Activated CD8-positive, alpha-beta T cell treated with anti-CD3 and anti-CD28 coated beads, Interleukin-2, amount 10 ng/mL, durations not matched to agents 7 days and 5 days (primary cell): ENCODE measurements around the gene DERA. TPM values are rescaled to one million over a fixed set of nuclear protein-coding genes. Genes with fewer than 3 reads are reported as not detected.
A peak's percentile ranks its signal among the peaks of the same experiment; 100 is the strongest.
"Not testable (repeated sequence)": the region's sequence is repeated elsewhere in the genome, so short reads cannot be mapped to it uniquely, and the experiment has no call there.

Source experiments
- ATAC-seq: fragments of 150-1000 bp; cut with Tn5 transposase; one replicate; pipeline ENCODE4 v1.10.0; 2021; ENCODE audit warnings: moderate library complexity
- CTCF ChIA-PET: fragments of 350-600 bp; sonication (Branson Sonifier 250); formaldehyde crosslinking; loops from one replicate; lab custom pipeline; 2021; ENCODE audit warnings: antibody characterized with exemption; lab: Charles Lee
- POLR2A ChIA-PET: fragments of 350-600 bp; sonication (Branson Sonifier 250); formaldehyde crosslinking; loops from one replicate; lab custom pipeline; 2021; ENCODE audit warnings: antibody characterized with exemption; lab: Charles Lee
- DNase-seq: peaks from one replicate; pipeline ENCODE4 v3.0.0-alpha.2; 2020
- H3K27ac Mint-ChIP-seq: one replicate; pipeline ENCODE4 v1.8.0; 2021; ENCODE audit warnings: mild to moderate bottlenecking, mixed read lengths
- H3K27me3 Mint-ChIP-seq: one replicate; pipeline ENCODE4 v1.8.0; 2021; ENCODE audit warnings: low read depth, mixed read lengths
- H3K36me3 Mint-ChIP-seq: one replicate; pipeline ENCODE4 v1.8.0; 2021; ENCODE audit warnings: low read depth, mixed read lengths
- H3K4me1 Mint-ChIP-seq: one replicate; pipeline ENCODE4 v1.8.0; 2021; ENCODE audit warnings: low read depth, mixed read lengths
- H3K4me3 Mint-ChIP-seq: one replicate; pipeline ENCODE4 v1.8.0; 2021; ENCODE audit warnings: mild to moderate bottlenecking, mixed read lengths
- H3K9me3 Mint-ChIP-seq: one replicate; pipeline ENCODE4 v1.8.0; 2022; ENCODE audit warnings: mixed read lengths; ENCODE audit not compliant: insufficient read depth
- total RNA-seq, 2 experiments: library from RNA; stranded (reverse); gene quantifications; one replicate each; pipeline ENCODE4 v1.2.3, GENCODE V29; 2021

The DERA gene
- total RNA-seq, 2 experiments from 2014 or later, result 23.1 to 27.7 TPM

DNA sequence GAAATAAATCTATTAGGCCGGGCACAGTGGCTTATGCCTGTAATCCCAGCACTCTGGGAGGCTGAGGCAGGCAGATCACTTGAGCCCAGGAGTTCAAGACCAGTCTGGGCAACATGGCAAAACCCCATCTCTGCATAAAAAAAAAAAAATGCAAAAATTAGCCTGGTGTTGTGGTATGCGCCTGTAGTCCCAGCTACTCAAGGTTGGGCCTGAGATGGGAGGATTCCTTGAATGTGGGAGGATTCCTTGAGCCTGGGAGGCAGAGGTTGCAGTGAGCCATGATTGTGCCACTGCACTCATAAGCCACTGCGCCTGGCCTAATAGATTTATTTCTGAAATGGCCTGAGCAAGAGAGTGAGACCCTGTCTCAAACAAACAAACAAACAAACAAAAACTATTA is 55.9 kb downstream of the DERA start:
- peaks cover 13% of the 10 kb centered on the region for H3K36me3 Mint-ChIP-seq
- CTCF ChIA-PET, H3K27ac Mint-ChIP-seq, H3K9me3 Mint-ChIP-seq, H3K4me1 Mint-ChIP-seq, POLR2A ChIA-PET, ATAC-seq, H3K4me3 Mint-ChIP-seq, DNase-seq, H3K27me3 Mint-ChIP-seq: not testable (repeated sequence)

DNA sequence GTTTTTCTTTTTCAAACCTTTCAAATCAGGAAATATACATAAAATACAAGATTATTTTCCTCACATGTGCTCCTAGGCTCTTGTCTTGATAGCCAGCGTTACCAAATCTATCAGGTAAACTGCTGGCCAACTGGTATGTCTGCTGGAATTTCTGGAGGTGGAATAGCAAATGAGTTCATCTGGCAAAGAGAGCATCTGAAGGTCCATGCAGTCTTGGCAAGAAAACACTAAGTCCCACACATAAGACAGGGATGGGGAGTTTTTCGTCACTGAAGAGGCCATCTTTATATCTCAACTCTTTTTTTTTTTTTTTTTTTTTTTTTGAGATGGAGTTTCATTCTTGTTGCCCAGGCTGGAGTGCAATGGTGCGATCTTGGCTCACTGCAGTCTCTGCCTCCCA is 60.1 kb downstream of the DERA start:
- CTCF ChIA-PET, result no interaction called here
- Mint-ChIP-seq H3K27ac (no peak overlapping the region), H3K4me1 (no peaks in the 10 kb centered on the region), H3K4me3 (no peak overlapping the region), H3K9me3 (no peaks in the 10 kb centered on the region), H3K27me3 (no peaks in the 10 kb centered on the region), H3K36me3 (peaks cover 6% of the 10 kb centered on the region)
- POLR2A ChIA-PET, result no interaction called here
- no peak for DNase-seq
- ATAC-seq, result no peak

DNA sequence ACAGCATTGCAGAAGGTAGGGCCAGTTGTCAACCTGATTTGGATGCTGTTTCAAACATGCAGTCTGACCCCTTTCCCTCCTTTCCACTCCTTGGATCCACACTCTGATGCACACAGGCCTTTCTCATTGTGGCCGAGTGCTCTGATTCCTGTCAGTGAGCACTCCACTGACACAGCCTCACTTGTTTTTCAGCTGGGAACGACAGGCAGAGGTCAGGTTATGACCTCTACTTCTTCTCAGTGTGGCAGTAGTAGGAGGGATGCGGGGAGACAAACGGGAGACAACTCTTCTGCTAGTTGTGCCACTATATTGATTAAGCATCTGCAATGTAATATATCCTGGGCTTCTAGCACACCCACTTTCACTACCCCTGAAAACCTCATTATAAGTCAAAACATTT is 61.8 kb downstream of the DERA start:
- ChIA-PET CTCF (no interaction called here), POLR2A (no interaction called here)
- Mint-ChIP-seq H3K4me1 (no peaks in the 10 kb centered on the region), H3K9me3 (no peaks in the 10 kb centered on the region), H3K27ac (no peak overlapping the region), H3K27me3 (no peaks in the 10 kb centered on the region), H3K36me3 (peaks cover 10% of the 10 kb centered on the region), H3K4me3 (no peak overlapping the region)
- ATAC-seq (no peak), DNase-seq (no peak)

DNA sequence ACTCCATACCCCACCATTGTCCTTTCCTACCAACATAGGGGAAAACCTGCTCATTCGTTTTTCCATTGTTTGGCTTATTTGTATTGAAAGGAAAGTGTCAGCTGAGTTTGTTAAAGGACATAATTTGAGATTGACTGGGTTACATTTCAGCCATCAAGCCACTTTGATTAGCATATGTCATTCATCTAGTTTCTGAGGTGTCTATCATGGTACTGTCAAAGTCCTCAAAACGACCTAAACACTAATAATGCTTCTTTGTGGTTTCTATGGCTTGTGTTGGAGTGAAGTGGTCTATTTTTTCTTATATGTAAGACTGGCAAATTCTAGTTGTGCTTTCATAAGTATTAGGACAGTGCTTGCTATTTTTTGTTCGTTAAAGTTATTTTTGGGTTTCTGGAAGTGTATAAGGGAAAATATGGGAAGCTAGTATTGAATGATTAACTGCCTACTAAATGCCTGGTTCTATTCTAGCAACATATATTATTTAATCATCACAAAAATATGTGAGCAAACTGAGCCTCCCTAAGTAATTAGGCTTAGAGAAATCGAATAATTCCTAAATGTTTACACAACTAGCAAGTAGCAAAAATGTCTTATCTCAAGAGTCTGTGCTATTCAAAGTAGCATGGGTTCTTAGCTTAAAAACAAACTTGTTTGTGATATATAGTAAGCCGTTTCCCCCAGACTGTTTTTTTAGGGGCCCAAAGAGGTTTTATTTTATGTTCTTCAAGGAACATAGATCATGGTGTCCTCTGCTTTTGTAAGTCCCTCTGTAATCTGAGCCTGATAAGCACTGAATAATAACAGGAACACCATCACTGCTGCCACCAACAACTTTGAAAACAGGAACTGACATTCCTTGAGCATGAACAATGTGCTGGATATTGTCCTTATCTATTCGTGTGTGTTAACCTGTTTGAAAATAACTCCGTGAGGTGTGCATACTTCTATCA is 67.1 kb downstream of the DERA start:
- ATAC-seq (no peak), DNase-seq (no peak)
- Mint-ChIP-seq H3K4me3 (no peak overlapping the region), H3K27me3 (no peaks in the 10 kb centered on the region), H3K9me3 (no peaks in the 10 kb centered on the region), H3K27ac (no peak overlapping the region), H3K36me3 (peaks cover 3% of the 10 kb centered on the region), H3K4me1 (no peaks in the 10 kb centered on the region)
- CTCF ChIA-PET, result no interaction called here
- POLR2A ChIA-PET, result no interaction called here

DNA sequence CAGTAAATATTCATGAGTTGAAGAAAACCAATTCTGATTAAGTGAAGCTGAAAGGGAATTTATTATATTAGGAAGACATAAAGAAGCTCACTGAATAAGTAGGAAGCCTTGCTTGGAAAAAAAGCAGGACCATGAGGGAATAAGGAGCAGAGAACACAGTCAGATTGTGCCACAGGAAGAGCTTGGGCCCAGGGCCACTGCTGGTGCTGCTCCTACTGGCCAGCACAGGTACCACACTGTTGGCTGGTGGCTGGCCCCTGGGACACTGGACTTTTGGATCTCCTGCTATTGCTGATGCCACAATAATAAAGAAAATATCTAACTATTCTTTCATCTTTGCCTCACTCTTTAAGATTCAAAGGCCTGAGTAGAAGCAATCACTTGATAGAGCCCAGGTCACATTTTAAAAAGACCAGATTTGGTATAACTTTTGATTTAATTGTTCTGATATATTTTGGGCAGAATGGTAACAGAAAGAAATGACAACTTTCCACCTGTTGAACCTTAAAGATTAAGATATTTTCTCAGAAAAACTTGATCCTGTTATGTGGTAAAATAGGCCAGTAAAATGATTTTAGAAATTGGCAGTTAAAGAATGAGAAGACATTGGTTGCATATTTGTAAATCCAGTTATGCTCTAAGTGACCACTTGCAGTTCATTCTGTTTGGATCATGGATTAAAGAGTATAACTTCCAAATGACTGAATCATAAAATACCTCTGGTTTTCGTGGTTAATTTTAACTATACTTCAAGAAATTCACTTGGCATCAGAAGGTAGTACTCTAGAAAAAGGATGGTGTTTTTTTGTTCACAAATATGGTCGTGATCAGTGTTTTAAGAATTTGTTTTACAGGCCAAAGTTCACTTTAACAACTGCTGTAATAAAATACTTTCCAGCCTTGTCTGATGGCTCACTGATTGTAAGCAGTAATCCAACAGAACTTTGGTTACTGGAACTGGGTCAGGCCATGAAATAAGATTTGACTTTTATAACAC is 68.3 kb downstream of the DERA start:
- ATAC-seq (no peak), DNase-seq (no peak)
- H3K4me1 Mint-ChIP-seq, result no peaks in the 10 kb centered on the region
- H3K4me3 Mint-ChIP-seq, result no peak overlapping the region
- H3K27me3 Mint-ChIP-seq, result no peaks in the 10 kb centered on the region
- CTCF ChIA-PET, result no interaction called here
- POLR2A ChIA-PET, result no interaction called here
- no peak overlapping the region for H3K27ac Mint-ChIP-seq
- no peaks in the 10 kb centered on the region for H3K9me3 Mint-ChIP-seq
- H3K36me3 Mint-ChIP-seq, result peaks cover 7% of the 10 kb centered on the region

DNA sequence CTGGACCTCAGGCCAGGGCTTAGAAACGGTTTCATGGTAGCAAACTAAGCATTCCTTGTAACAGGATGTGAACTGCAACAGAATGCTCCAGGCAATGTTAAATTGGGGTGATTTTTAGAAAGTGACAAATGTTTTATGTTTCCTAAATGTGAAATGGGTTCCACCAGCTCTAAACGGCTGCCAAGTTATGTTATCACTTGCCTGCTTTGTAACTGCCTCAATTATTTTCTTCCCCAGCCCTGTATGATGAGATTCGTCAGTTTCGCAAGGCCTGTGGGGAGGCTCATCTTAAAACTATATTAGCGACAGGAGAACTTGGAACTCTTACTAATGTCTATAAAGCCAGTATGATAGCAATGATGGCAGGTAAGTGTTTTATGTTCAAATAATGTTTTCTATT is 70.9 kb downstream of the DERA start:
- H3K27me3 Mint-ChIP-seq, result no peaks in the 10 kb centered on the region

DNA sequence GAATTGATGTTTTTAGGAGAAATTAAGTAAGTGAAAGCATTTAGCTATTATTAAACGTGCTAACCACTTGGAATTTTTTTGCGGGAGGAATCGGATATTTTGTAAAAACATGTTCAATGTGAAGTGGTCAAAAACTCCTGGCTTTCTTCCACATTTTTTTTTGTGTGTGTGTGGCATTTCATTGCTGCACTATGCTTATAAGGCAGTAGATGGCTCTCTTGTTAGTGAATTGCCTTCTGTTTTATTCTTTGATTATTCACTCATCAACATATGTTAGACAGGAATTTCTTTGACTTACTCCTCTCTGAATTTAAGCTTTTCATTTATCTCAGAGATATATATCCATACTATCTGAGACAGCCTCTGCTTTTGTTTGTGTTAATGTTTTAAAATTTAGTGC is 71.3 kb downstream of the DERA start:
- H3K4me3 Mint-ChIP-seq, result no peak overlapping the region
- no peaks in the 10 kb centered on the region for H3K4me1 Mint-ChIP-seq
- no peaks in the 10 kb centered on the region for H3K9me3 Mint-ChIP-seq
- ChIA-PET POLR2A (no interaction called here), CTCF (no interaction called here)
- DNase-seq (no peak), ATAC-seq (no peak)
- peaks cover 11% of the 10 kb centered on the region for H3K36me3 Mint-ChIP-seq
- no peaks in the 10 kb centered on the region for H3K27me3 Mint-ChIP-seq
- H3K27ac Mint-ChIP-seq, result no peak overlapping the region

More for the DNA sequence above, 70.9 kb downstream of the DERA start:
- peaks cover 12% of the 10 kb centered on the region for H3K36me3 Mint-ChIP-seq
- no peak for DNase-seq
- no peak for ATAC-seq
- no peak overlapping the region for H3K27ac Mint-ChIP-seq
- ChIA-PET POLR2A (no interaction called here), CTCF (no interaction called here)
- no peak overlapping the region for H3K4me3 Mint-ChIP-seq
- H3K9me3 Mint-ChIP-seq, result no peaks in the 10 kb centered on the region
- H3K4me1 Mint-ChIP-seq, result no peaks in the 10 kb centered on the region

DNA sequence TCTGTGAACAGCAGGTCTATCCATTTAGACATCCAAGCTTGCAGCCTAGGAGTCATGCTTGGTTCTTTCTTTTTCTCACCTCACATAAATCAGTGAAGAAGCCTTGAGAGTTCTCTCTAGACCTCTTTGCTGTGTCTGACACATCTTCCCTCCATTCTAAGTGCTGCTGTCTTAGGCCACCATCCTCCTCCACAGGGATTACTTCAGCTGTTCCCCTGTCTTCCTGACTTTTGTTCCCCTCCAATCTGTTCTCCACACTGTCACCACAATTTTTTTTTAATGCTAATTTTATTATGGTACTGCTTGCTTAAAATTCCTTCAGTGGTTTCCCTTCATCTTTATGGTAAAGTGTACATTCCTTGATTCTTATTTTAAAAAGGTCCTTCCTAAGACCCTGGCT is 71.8 kb downstream of the DERA start:
- Mint-ChIP-seq H3K27me3 (no peaks in the 10 kb centered on the region), H3K9me3 (no peaks in the 10 kb centered on the region), H3K4me1 (no peaks in the 10 kb centered on the region), H3K36me3 (peaks cover 16% of the 10 kb centered on the region), H3K4me3 (no peak overlapping the region), H3K27ac (peak overlapping the region; percentile 27)
- no peak for DNase-seq
- ChIA-PET CTCF (no interaction called here), POLR2A (no interaction called here)
- ATAC-seq, result no peak

DNA sequence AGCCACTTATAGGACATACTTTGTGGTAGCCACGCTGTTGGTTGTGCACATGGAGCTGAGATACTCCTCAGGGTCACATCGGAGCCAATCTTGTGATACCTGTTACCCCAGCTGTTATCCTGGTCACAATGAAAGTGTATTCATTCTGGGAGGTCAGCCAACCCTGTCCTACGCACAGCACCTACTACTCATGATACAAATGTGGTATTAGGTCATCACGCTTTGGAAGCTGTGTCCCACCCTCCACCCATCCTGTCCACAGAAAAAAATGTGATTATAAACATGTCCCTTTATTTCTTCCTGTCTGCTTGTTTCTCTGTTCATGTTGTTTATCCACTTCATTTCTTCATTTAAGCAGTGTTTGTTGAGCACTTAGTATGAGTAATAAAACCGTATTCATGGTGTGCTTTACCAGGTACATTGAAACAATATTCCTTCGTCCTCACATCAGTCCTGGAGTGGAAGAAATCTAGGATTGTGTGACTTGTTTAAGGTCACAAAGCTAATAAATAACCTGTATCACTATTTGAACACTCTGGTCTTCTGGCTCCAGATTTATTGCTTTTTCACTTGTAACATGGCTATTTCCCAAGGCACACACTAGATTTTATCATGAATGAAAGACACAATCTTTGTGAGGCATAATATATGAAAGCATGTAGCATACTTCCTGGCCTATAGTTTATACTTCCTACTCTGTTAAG is 73.1 kb downstream of the DERA start:
- Mint-ChIP-seq H3K9me3 (no peaks in the 10 kb centered on the region), H3K36me3 (peaks cover 23% of the 10 kb centered on the region), H3K4me1 (no peaks in the 10 kb centered on the region), H3K27me3 (no peaks in the 10 kb centered on the region), H3K27ac (no peak overlapping the region), H3K4me3 (no peak overlapping the region)
- CTCF ChIA-PET, result no interaction called here
- DNase-seq (no peak), ATAC-seq (no peak)
- POLR2A ChIA-PET, result no interaction called here

DNA sequence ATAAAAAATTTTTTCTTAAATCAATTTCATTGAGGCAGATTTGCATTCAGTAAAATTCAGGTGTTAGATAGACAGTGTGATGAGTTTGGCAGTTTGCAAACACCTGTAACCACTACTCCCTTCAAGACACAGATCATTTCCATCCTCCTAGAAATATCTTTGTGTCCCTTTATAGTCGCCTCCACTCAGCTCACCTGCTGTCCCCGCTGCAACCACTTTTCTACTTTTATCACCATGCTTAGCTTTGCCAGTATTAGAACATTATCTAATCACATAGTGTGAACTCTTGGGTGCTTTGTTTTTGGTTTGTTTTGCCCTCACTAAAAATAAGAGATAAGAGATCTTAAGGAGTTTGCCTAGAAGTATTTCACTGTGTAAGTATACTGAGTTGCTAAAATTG is 73.8 kb downstream of the DERA start:
- no peaks in the 10 kb centered on the region for H3K27me3 Mint-ChIP-seq
- H3K27ac Mint-ChIP-seq, result no peak overlapping the region
- DNase-seq, result no peak
- H3K9me3 Mint-ChIP-seq, result no peaks in the 10 kb centered on the region
- peaks cover 24% of the 10 kb centered on the region for H3K36me3 Mint-ChIP-seq
- POLR2A ChIA-PET, result no interaction called here
- CTCF ChIA-PET, result no interaction called here
- ATAC-seq, result no peak
- H3K4me1 Mint-ChIP-seq, result no peaks in the 10 kb centered on the region
- no peak overlapping the region for H3K4me3 Mint-ChIP-seq

DNA sequence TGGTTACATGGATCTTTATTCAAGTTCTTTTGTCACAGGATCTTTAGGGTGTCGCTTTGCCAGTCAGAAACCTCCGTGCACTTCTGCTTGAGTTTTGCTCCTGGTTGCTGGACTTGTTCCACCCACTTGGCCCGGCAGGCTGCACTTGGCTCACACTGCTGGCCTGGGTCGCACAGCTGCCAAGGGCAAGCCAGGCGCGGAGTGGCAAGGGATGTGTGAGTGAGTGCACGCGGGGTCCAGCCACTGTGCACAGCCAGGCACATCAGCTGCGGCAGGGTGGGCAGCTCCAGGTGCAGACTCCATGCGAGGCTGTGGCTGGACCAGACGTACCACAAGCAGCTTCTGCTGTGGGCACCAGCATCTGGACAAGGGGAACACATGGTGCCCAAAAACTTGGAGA is 76.6 kb downstream of the DERA start:
- ChIA-PET CTCF (no interaction called here), POLR2A (no interaction called here)
- Mint-ChIP-seq H3K4me1 (no peaks in the 10 kb centered on the region), H3K4me3 (no peak overlapping the region), H3K27me3 (no peaks in the 10 kb centered on the region), H3K9me3 (no peaks in the 10 kb centered on the region), H3K27ac (no peak overlapping the region), H3K36me3 (peaks cover 32% of the 10 kb centered on the region)
- ATAC-seq (no peak), DNase-seq (no peak)
